ENCODE results near the gene GPR176. TPM values are rescaled to one million over a fixed set of nuclear protein-coding genes. Genes with fewer than 3 reads are reported as not detected.

Gene GPR176
- total and polyA plus RNA-seq, 9 donors, result 0.68 to 8.5 (median 1.8) TPM

GRCh38 chr15:39803016-39803415 lies 117.0 kb downstream of the GPR176 start:
- TF ChIP-seq POLR2A (IDR thresholded peaks at IDR 0.05) (no peak), CTCF (IDR thresholded peaks at IDR 0.05) (no peak), EP300 (IDR thresholded peaks at IDR 0.05) (no peak)
- H3K27ac ChIP-seq, result no peak overlapping the region
- H3K27me3 ChIP-seq, result no peaks in the 10 kb centered on the region
- DNase-seq, result no peak
- H3K4me1 ChIP-seq (ENCODE audit: insufficient read depth), result no peaks in the 10 kb centered on the region
- no peak overlapping the region for H3K4me3 ChIP-seq
- intact Hi-C loops (cut with DNase I), result no loop called here
- 80 to 89% (median 89%) methylated on average over 4 of the region's 4 CpGs for WGBS, 3 donors
- H3K36me3 ChIP-seq, result no peaks in the 10 kb centered on the region
- H3K9me3 ChIP-seq, result no peaks in the 10 kb centered on the region

GRCh38 chr15:39801641-39802309 lies 118.3 kb downstream of the GPR176 start:
- TF ChIP-seq POLR2A (IDR thresholded peaks at IDR 0.05), result no peak
- TF ChIP-seq EP300 (IDR thresholded peaks at IDR 0.05), result no peak
- TF ChIP-seq CTCF (IDR thresholded peaks at IDR 0.05), result no peak
- Histone ChIP-seq H3K27me3 (no peaks in the 10 kb centered on the region), H3K36me3 (no peaks in the 10 kb centered on the region), H3K4me1 (ENCODE audit: insufficient read depth) (no peaks in the 10 kb centered on the region), H3K4me3 (no peak overlapping the region), H3K9me3 (no peaks in the 10 kb centered on the region), H3K27ac (no peak overlapping the region)
- no peak for DNase-seq
- WGBS, 3 donors, result 80 to 85% (median 84%) methylated on average over 19 of the region's 19 CpGs
- intact Hi-C loops (cut with DNase I), result no loop called here

GRCh38 chr15:39799552-39800011 lies 120.5 kb downstream of the GPR176 start:
- Histone ChIP-seq H3K36me3 (no peaks in the 10 kb centered on the region), H3K4me3 (no peak overlapping the region), H3K27ac (no peak overlapping the region), H3K4me1 (ENCODE audit: insufficient read depth) (no peaks in the 10 kb centered on the region), H3K9me3 (no peaks in the 10 kb centered on the region), H3K27me3 (no peaks in the 10 kb centered on the region)
- intact Hi-C loops (cut with DNase I), result no loop called here
- TF ChIP-seq CTCF (IDR thresholded peaks at IDR 0.05) (no peak), EP300 (IDR thresholded peaks at IDR 0.05) (no peak), POLR2A (IDR thresholded peaks at IDR 0.05) (no peak)
- 76 to 80% (median 79%) methylated on average over 6 of the region's 6 CpGs for WGBS, 3 donors
- DNase-seq, result no peak

- no peak overlapping the region for H3K27ac ChIP-seq
- no peaks in the 10 kb centered on the region for H3K4me1 ChIP-seq (ENCODE audit: insufficient read depth)
- H3K27me3 ChIP-seq, result no peaks in the 10 kb centered on the region
- intact Hi-C loops (cut with DNase I), result no loop called here
- H3K36me3 ChIP-seq, result no peaks in the 10 kb centered on the region
- no peaks in the 10 kb centered on the region for H3K9me3 ChIP-seq
- no peak for DNase-seq
- no peak overlapping the region for H3K4me3 ChIP-seq
- 85 to 92% (median 87%) methylated on average over 6 of the region's 6 CpGs for WGBS, 3 donors
- no peak for TF ChIP-seq EP300 (IDR thresholded peaks at IDR 0.05)
- TF ChIP-seq POLR2A (IDR thresholded peaks at IDR 0.05), result no peak
- no peak for TF ChIP-seq CTCF (IDR thresholded peaks at IDR 0.05)
These were observed 121.7 kb downstream of the GPR176 start for GRCh38 chr15:39798382-39798781.

Measured in ovary (tissue), 9 donors.